ENCODE results near the gene GPANK1. TPM values are rescaled to one million over a fixed set of nuclear protein-coding genes. Genes with fewer than 3 reads are reported as not detected.

Gene GPANK1
- total and polyA plus RNA-seq, 9 of the 15 experiments (the other 6 are each of a cell fraction or from before 2014, with no cell fraction given) = 32.2 to 111 (median 46.3) TPM

DNA sequence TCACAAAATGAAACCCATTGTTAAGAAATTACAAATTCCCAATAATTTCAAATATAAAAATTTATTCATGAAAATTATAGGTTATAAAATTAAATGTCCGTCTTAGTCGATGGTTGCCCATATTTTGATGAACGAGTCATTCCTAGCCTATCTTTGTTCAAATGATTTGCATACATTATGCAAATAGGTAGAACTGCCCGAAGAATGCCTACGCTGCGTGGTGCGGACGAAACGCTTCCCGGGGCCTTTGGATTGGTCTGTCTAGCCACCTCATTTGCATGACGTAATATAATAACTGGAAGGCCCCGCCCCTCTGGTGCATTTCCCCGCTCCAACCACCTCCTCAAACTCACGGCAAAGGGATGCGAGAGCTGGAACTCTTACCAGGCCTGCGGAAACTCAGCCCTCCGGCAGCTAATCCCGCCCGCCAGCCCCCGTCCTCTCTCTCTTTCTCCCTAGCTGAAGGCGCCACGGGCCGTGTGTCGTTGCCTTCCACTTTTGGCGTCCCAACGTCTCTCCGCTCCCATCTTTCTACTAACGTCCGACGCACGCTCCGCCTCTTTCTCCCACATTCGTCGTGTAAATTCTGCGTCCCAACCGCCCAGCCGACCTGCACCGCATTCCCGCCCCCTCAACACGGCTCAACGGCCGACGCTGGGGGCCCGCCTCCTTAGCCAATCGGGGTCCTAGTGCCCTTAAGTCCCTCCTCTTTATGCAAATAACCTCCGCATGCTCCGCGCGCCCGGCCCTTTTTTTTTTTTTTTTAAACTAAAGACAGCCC lies 44.8 kb downstream of the GPANK1 start (continued):
- TF ChIP-seq ARID4B (CRISPR knock-in tag; IDR thresholded peaks at IDR 0.05) (peak; percentile 65), HMGXB4 (CRISPR knock-in tag; IDR thresholded peaks at IDR 0.05) (0 out of 2 replicates have a peak, but pooled peaks have one; percentile 32), HIVEP1 (CRISPR knock-in tag; IDR thresholded peaks at IDR 0.05) (peak; percentile 76; the same call in 1 of the 2 replicates), ZNF175 (CRISPR knock-in tag; IDR thresholded peaks at IDR 0.05; ENCODE audit: low read depth) (no peak; the same call in 1 of the 2 replicates), ZNF766 (CRISPR knock-in tag; conservative IDR thresholded peaks at IDR 0.05) (no peak), NCOA1 (IDR thresholded peaks at IDR 0.05; ENCODE audit: low read depth) (peak; percentile 86; the same call in 1 of the 2 replicates), TFAM (CRISPR knock-in tag; conservative IDR thresholded peaks at IDR 0.05) (no peak), PHB (CRISPR knock-in tag; IDR thresholded peaks at IDR 0.05) (peak; percentile 85; the same call in 1 of the 2 replicates), POLR2AphosphoS2 (IDR thresholded peaks at IDR 0.05; ENCODE audit: low read length) (peak; percentile 76; the same call in 1 of the 2 replicates), ZNF584 (CRISPR knock-in tag; IDR thresholded peaks at IDR 0.05; ENCODE audit: low read depth) (peak; percentile 53), ZSCAN29 (IDR thresholded peaks at IDR 0.05) (no peak), PRMT5 (CRISPR knock-in tag; IDR thresholded peaks at IDR 0.05) (no peak), KDM5B (IDR thresholded peaks at IDR 0.05; ENCODE audit: insufficient replicate concordance, low read depth, low read length) (peak; percentile 70), AFF1 (IDR thresholded peaks at IDR 0.05; ENCODE audit: low read depth in 1 of 2, partially characterized antibody in 2 of 2) (peak in 1 of 2 experiments; percentile 87), RUNX1 (IDR thresholded peaks at IDR 0.05; ENCODE audit: low read depth) (no peak), RBM14 (IDR thresholded peaks at IDR 0.05; ENCODE audit: borderline replicate concordance, insufficient read depth, low read depth, low read length) (no peak)
